Stimulated activated CD8-positive, alpha-beta memory T cell treated with anti-CD3 and anti-CD28 coated beads, Interleukin-7, amount 100 ng/mL, for 1 hour (primary cell): ENCODE data around the gene PBX3.

Experiments
- DNase-seq, 2 donors: peaks; one replicate each; pipeline ENCODE4 v3.0.0-alpha.2; 2020; ENCODE audit warnings: low read depth in 2 of 2

PBX3 gene

DNA sequence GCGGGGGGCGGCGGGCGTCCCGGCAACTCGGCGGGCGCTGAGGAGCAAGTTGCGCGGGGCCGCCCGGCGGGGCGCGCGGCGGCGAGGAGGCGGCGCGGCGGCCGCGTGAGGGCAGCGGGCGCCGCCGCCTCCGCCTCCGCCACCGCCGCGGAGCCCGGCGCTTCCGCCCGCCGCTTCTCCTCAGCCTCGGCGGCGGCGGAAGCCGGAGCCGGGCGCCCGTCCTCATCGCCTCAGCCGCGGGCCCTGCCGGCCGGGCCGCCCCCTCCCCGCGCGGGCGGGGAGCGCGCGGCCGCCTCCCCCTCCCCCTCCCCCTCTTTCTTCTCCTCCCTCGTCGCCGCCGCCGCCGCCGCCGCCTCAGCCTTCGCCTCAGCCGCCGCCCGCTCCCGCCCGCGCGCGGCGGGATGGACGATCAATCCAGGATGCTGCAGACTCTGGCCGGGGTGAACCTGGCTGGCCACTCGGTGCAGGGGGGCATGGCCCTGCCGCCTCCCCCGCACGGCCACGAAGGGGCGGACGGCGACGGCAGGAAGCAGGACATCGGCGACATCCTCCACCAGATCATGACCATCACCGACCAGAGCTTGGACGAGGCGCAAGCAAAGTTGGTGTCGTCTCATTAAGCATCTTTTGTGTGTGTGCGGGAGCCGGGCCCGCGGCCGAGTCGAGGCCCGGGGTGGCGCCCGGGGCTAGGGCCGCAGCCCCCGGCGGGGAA, at the start of gene PBX3:
PBX3 (plus strand) TSS at position 321 of the 712 bp plus-strand sequence.
- DNase-seq, result peak in 1 of 2 donors; percentile 19

DNA sequence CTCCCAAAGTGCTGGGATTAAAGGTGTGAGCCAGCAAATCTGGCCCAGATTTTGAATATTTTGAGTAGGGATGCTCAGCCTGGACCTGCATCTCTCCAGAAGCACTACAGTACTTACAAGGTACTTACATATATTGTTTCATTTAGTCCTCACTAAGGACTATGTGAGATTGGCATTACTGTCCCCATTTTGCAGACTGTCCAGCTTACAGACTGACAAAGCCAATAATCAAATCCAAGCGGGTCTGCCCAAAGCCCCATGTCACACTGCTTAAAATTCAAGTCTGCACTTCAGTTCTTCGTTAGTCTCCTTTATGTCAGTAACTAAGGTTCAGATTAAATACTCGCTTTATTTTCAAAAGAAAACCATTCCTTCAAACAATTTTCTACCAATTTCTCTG, 47.3 kb upstream of the PBX3 start:
- no peak for DNase-seq

DNA sequence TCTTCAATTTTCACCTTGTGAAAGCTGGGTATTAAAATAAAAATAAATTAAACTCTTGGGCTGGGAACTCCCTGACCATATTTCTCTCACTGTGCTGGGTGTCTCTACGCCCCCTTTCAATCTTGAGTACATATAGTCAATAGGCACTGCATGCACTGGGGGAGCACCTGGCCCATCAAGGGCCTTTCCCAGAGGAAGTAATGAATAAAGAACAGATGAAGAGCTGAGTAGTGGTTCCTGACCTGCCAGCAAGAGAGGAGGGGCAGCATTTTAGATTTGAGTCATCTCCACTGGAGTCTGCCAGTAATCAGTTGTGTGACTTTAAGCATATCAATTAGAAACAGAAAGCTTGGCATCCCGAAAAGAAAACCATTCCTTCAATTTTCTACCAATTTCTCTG, 46.4 kb upstream of the PBX3 start:
- DNase-seq, result no peak

DNA sequence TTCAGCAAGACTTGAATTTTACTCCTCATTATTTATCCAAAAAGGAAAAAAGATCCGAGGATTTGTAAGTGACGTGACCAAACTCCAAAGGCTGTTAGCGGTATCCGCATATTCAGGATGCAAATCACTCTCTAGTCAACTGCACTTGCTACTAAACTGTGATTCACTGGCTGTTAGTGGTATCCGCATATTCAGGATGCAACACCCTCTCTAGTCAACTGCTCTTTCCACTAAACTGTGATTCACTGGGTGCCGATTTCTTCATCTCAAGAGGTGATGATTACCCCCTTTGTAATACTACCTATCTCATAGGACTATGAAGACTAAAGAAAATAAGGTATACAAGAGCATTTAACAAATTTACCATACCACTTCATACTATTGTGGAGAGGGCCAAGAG, 45.8 kb upstream of the PBX3 start:
- no peak for DNase-seq

DNA sequence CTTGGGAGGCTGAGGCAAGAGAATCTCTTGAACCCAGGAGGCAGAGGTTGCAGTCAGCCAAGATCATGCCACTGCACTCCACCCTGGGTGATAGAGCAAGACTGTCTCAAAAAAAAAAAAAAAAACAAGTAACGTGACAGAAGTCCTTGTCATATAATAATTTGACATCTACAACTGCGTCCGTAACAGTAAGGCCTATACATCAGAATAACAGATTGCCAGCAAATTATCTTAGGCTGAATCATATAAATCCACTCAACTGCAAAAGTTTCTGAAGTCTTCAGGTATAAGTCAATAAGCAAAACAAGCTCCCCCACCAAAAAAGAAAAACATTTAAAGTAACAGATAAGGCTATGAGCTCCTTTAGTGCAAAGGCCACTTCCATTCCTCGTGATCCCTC, 43.5 kb upstream of the PBX3 start:
- DNase-seq, result no peak

DNA sequence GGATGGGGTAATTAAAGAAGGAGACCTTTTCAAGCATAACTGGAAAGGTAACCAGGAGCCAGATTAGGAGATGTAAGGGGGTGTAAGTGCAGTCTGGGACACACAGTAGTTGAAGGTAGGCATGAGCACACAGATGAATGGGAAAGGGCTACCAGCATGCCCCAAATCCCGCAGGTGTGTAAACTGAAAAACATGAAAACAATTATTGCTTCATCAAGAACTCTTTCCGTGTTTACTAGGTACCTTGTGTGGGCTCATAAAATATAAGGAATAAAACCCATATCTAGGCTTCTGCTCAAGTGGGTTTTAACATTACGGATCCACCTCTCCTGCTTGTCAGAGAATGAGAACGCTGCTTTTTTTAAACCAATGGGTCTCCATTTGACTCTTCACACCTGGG, 41.3 kb upstream of the PBX3 start:
- no peak for DNase-seq

DNA sequence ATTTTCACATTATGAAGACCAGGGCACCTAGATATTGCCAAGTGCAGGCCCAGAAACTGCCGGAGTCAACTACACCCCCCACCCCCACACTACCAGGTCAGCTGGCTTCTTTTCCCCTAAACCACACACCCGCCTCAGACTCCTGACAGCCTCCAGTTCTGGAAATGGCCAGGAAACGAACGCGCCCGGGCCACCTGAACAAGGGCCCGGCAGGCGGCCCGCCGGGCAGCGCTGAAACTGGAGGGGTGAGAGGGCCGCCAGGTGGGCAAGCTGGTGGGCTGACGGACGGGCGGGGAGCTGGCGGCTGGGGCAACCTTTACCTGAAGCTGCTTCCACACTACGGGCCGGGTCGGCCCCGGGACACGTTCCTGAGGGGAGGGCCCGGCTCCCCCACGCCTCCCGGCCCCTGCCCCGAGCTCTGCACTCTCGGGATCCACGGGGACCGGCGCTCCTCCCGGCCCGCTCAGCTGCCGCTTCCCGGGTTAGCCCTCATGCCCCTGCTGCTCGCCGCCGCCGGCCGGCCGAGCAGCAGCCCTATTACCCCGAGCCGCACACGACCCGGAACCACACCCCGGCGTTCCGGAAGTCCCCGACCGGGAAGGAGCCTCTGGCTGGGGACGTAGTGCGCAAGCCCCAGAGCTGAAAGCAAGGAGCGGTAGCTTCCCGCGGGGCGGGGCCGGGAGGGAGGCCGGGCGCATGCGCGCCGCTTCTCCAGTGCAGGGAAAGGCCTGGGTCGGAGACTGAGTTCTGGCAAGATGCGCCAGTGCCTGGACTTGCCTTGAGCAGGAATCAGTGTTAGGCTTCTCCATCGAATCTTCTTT, 40.3 kb upstream of the PBX3 start, which contains the start of gene MAPKAP1:
MAPKAP1 (minus strand) TSS at position 558 of the 821 bp plus-strand sequence. CDS start 34,634 bp downstream, outside the sequence.
- DNase-seq, result peak; percentile 85 to 90

DNA sequence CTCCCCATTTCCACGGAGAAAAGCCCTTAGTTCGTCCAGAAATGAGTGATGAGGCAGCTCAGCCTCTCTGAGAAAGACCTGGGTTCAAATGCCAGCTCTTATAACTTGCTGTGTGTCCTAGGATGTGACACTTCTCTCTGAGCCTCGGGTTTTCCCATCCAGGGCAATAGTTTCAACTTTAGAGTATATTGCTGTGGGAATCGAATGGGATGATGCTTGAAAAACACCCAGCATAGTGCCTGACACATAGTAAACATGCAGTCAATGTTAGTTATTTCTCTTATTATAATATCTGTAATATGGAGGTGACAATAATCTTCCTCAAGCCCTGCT, 39.7 kb upstream of the PBX3 start:
- no peak for DNase-seq

DNA sequence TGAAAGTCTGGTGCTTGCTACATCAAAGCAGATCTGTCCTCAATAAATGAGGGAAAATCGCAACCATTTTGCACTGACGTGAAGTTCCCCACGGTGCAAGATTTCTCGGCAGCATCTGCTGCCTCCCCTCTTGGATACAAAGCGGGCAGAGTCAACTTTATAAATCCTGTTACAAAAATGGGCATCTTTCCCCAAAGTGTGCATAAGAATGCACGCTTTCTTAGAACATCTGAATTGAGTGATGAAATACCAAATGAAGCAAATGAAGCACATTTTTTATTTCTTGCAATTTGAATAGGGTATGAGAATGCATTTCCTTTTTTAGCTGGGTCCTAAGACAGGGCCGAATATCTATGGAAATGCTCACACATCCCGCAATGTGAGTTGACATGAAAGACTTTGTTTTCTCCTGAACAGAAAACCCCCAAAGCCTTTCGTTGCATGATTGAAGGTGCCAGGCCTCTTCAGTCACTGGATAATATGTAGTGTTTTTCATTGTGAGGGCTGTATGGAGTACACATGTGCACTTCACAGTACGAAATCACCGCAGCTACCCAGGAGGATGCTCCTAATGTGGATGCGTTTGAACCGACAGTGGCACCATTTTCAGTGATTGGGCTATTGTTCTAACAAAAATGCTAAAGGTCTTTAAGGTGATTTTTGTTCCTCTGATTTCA, 20.6 kb upstream of the PBX3 start:
- no peak for DNase-seq

DNA sequence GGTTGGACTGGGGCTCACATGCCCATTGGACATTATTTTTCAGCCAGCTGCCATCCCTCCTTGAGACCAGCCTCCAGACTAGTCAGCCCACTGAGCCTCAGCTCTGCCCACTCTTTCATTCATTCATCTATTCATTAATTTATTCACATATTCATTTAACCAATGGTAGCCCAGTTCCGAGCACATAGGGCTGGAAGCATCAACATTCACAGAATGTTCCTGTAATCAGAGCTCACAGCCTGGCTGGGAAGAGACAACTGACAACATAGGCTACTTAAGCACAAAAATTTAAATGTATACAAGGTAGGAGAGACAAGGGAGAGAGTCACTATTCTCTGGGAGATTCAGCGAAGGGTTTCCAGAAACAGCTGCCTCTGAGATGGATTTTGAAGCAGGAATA, 17.0 kb upstream of the PBX3 start:
- DNase-seq, result no peak

DNA sequence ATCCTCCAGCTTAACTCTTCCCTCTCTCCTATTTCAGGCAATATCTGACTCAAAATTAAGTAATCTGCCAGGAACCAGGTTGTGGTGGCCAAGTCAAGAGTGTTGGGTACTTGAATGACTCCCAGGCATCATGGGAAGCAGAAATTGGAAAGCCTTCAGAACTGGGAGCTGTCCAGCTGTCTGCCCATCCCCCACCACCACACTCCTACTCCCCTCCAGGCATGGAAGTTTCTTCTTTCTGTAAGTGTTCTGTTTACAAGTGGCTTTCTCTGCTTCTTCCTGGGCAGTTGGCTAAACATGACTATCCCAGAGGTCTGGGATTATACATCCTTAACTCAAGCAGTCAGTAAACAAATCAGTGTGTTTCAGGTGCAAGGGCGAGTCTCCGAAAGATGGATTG, 14.6 kb upstream of the PBX3 start:
- no peak for DNase-seq

DNA sequence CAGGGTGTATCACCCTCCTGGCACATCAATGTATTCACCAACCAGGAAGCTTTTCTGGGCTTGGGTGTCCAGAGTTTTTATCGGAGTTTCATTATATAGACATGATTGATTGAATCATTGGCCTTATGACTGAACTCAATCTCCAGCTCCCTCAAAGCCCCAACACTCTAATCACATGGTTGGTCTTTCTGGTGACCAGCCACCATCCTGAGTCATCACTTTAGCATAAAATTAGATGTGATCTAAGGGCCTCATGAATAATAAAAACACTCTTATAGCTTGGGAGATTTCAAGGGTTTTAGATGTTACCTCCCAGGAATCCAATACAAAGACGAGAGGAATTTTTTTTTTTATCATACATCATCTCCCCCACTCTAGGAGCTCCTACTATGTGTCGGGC, 7.7 kb upstream of the PBX3 start:
- DNase-seq, result no peak

DNA sequence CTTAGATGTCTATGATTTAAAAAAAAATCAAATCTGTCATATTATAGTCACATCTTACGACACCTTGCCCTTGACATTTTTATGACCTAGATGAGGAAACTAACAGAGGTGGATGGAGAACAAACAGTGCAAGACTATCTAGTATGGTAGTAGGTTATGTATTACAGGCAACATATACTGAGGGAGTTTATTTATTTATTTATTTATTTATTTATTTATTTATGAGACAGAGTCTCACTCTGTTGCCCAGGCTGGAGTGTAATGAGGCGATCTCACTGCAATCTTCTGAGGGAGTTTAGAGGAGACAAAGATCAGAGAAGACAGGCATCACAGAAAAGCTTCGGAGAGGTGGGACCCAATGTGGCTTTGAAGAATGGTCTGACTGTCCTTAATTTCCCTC, 4.5 kb upstream of the PBX3 start:
- DNase-seq, result no peak

DNA sequence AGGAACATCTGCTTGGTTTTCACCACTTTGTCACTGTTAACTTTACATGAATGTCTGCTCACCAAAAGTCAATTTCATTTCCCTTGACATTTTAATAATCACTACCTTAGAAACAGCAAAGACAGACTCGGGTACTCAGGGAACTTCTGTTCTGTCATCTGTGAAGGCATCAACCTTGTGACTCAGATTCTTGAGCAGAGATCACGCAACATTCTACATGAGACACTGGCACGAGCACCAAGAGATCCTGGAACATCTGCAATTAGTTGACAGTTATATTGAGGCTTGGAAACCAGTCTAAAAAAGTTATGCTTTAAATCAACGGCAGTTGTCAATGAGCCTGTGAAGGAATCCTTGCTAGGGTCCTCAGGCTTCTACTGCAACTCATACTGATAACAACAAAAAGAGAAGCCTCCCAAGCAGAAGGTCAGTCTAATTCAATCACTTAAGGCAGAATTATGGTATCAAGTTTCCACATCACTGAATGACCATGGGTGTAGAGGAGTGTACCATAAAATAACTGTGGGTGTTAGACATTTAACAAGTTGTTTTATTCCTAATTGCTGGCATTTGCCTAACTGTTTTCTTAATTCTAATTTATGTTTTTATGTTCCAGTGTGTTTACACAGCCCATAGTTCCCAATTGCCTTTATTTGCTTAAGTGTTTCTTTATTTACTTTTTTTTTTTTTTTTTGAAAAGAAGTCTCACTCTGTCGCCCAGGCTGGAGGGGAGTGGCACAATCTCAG, 3.3 kb upstream of the PBX3 start:
- DNase-seq, result no peak

DNA sequence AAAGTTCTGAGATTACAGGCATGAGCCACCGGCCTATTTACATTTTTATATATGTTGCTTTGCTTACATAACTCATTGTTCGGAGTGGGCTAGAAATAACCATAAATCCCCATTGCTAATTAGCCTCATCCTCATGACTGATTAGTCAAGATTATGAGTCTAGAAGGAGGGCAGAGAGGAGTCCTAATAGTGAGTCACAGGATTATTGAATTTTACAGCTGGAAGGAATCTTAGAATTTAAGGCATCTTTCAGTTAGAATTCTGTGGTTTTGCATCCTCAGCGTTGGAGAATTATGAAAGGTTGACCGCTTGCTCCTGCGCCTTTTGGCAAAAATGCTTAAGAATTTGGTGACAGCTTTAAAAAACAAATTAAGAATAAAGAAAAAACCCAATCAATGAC, 2.6 kb upstream of the PBX3 start:
- no peak for DNase-seq

DNA sequence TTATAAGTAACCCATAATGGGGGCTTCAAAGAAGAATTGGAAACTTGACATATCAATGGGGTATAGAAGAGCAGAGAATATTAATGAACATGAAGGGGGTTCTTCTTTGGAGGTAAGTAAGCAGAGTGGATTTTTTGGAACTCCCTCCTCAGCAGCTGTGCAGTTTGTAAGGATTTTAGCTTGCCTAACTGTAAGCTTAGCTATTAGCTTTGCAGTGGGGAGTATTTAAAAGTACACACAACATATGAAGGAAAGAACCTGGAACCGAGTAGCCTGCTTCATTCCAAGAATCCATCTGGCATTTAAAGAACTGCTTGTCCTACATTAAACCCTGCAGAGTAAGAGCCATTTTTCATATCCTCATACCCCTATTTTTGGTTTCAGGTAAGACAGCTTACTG, 2.2 kb upstream of the PBX3 start:
- no peak for DNase-seq

DNA sequence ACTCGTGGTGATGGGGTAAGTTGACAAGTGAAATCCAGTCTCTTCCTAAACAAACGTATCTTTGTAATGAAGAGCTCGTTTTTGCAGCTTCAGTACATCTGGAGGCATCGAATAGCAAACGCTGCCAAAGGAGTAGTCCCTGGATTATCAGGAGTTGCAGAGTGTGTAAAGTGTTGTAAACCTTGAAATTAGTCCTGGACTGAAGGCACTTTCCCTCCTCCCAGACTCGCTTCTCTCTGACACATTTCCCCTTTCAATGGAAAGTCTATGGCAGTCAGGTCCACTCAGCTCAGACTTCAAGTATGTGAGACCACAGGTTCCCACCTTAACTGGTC, 1.5 kb upstream of the PBX3 start:
- DNase-seq, result no peak

DNA sequence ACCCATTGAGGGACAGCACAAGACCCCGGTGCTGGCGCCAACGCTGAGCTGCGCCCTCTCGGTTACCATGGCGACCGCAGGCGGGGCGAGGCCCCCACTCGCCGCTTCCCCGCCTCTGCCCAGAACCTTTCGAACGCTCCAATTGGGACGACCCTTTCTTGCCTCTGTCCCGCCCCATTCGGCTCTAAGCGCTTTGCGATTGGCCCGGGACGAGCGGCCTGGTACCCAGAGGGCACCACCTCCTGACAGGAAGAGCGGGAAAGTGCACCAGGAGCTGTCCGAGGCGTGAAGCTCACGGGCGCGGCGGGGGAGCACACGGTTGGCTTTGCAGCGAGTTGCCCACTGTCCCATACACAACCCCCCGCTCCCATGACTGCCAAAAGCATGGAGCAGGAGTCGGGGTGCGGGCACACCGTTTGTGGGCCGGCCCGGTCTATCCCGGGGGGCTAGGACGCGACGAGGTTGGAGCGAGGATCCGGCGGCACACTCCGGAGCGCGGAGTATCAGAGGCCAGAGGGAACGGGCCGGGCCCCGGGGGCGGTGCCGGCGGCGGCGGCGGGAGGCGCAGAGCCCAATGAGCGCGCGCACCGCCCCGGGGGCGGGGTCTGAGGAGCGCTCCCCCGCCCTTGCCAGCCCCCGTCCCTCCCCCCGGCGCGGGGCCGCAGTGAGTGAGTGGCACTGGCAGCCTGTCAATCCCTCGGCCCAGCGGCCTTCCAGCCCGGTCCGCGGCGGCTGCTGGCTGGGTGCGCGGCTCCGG, 978 bp upstream of the PBX3 start:
- peak; percentile 82 to 86 for DNase-seq

DNA sequence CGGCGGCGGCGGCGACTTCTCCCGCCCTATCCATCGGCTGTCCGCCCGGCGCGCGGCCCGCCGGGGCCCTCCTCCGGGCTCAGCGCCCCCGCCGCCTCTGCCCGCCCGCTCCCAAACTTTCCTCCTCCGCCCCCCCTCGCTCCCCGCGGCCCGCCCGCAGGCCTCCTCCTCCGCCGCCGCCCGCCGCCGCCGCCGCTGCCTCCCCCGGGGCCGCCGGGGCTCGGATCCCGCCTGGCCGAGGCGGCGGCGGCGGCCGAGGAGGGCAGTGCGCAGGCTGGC, 460 bp upstream of the PBX3 start:
- DNase-seq, result no peak

DNA sequence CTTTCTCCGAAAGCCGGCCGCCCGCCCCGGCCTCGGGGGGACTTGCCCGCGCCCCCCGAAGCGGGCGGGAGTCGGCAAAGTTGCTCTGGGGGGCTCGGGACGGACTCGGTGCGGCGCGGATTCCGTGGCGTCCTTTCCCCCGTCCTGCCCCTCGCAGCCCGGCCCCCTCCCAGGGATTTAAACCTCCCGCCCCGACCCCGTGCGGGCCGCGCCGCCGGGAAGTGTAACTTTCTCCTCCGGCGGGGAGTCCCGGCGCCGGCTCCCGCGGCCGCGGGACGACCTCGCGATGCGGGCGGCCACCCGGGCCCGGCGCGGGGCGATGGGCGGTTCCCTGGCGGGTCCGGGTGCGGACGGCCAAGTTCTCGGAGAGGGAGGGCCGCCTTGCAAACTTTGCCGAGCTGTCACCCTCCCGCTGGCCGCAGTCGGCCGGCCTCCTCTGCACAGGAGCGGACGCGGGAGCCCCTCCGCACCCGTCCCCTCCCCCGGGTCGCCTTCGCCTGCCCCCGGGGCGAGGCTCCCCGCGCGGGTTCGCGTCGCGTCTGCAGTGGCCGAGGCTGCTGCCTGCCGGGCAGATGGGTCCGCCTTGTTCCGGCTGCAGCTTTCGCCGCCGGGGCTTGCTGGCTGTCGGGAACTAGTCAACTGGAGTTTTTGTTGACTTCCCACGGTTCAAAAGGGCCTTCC, 732 bp downstream of the PBX3 start:
- DNase-seq, result no peak

DNA sequence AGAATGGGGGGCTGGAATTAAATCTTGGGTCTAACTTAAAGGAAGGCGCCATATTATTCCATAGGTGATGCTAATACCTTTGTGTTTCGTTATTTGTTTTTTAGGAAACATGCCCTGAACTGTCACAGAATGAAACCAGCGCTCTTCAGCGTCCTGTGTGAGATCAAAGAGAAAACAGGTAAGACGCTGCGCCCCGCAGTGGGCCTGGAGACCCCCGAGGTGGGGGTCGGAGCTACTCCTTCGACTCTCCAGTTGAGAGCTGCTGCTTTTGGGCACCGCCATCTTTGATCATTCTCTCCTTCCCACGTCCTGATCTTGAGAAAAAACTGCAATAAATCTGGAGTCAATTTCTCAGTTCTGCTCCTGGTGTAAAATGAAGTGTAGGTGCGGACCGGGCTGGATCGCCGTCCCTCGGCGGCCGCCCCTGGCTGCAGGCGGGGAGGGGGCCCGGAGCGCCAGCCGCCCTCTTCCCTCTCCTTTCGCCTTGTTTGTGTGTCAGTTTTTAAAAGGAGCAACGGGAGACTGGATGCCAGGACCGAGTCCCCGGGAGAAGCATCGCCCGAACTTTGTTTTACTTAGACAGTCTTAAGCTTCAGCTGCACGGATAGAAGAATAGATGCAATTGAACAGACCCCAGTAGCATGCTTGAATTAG, 1.4 kb downstream of the PBX3 start:
- DNase-seq, result no peak
